HG03139 (cell line): ENCODE data around the gene RBBP8NL.
"Not testable (repeated sequence)": the region's sequence is repeated elsewhere in the genome, so short reads cannot be mapped to it uniquely, and the experiment has no call there.

ENCODE experiments used
- ATAC-seq: cut with Tn5 transposase; IDR thresholded peaks from one replicate; pipeline ENCODE4 v1.9.1; 2021; ENCODE audit not compliant: unreplicated experiment

Gene RBBP8NL

GRCh38 chr20:62445553-62446340, 18.4 kb upstream of the RBBP8NL start:
- ATAC-seq, result no peak

- ATAC-seq, result no peak
These were observed 16.9 kb upstream of the RBBP8NL start for GRCh38 chr20:62444286-62444685.

- no peak for ATAC-seq
These were observed 14.7 kb upstream of the RBBP8NL start for GRCh38 chr20:62441987-62442539.

- ATAC-seq, result no peak
These were observed 11.9 kb upstream of the RBBP8NL start for GRCh38 chr20:62439218-62439617.

GRCh38 chr20:62437927-62438326, 10.6 kb upstream of the RBBP8NL start:
- ATAC-seq, result no peak

- no peak for ATAC-seq
These were observed 10.2 kb upstream of the RBBP8NL start for GRCh38 chr20:62437496-62437895.

- ATAC-seq, result no peak
These were observed 9.4 kb upstream of the RBBP8NL start for GRCh38 chr20:62436692-62437091.

GRCh38 chr20:62433658-62434497, 6.5 kb upstream of the RBBP8NL start:
- no peak for ATAC-seq

GRCh38 chr20:62430866-62431447, 3.6 kb upstream of the RBBP8NL start:
- no peak for ATAC-seq

GRCh38 chr20:62430311-62430853, 3.0 kb upstream of the RBBP8NL start:
- ATAC-seq, result no peak

- ATAC-seq, result no peak
These were observed 2.3 kb upstream of the RBBP8NL start for GRCh38 chr20:62429455-62430310.

GRCh38 chr20:62428396-62429295, 1.3 kb upstream of the RBBP8NL start:
- no peak for ATAC-seq

GRCh38 chr20:62428002-62428372, 648 bp upstream of the RBBP8NL start:
- no peak for ATAC-seq

GRCh38 chr20:62426699-62427131, 624 bp downstream of the RBBP8NL start:
- ATAC-seq, result no peak

- ATAC-seq, result not testable (repeated sequence)
These were observed 1.3 kb downstream of the RBBP8NL start for GRCh38 chr20:62426059-62426348.

- no peak for ATAC-seq
These were observed 1.9 kb downstream of the RBBP8NL start for GRCh38 chr20:62425281-62426058.

GRCh38 chr20:62424249-62425107, 2.9 kb downstream of the RBBP8NL start:
- no peak for ATAC-seq

- no peak for ATAC-seq
These were observed 4.0 kb downstream of the RBBP8NL start for GRCh38 chr20:62423326-62423706.
